Neural progenitor cell (in vitro differentiated cells): ENCODE data around the gene PCCA.

ENCODE experiments used
- CTCF ChIP-seq: fragments of 200-600 bp; sonication (generic); IDR thresholded peaks from 2 replicates; pipeline ENCODE4 v1.5.1; 2017; ENCODE audit warnings: antibody characterized with exemption, mild to moderate bottlenecking
- EZH2 ChIP-seq: fragments of 200-600 bp; sonication (generic); IDR thresholded peaks from 2 replicates; pipeline ENCODE4 v1.6.1; 2017; ENCODE audit warnings: antibody characterized with exemption, mild to moderate bottlenecking, moderate library complexity

GRCh38 chr13:100213576-100213975 lies 124.7 kb downstream of the PCCA start:
- TF ChIP-seq CTCF (no peak), EZH2 (no peak)
